HL-60 (cell line): Measurements from ENCODE around the gene SUN1.

ENCODE experiments used
- DNase-seq, 2 experiments: peaks; one replicate each; pipeline ENCODE4 v3.0.0-alpha.2; 2010 to 2020; ENCODE audit warnings: low read depth in 1 of 2, low spot score in 1 of 2
- H3K27ac ChIP-seq: fragments of 250-450 bp; sonication (Bioruptor Pico); replicated peaks from 2 replicates; pipeline ENCODE4 v1.5.1; 2020; ENCODE audit warnings: mild to moderate bottlenecking, moderate library complexity
- H3K27me3 ChIP-seq: fragments of 250-450 bp; sonication (Bioruptor Pico); 2 replicates; pipeline ENCODE4 v1.5.1; 2021; ENCODE audit warnings: mild to moderate bottlenecking, moderate library complexity; ENCODE audit not compliant: insufficient read depth, poor library complexity, severe bottlenecking
- H3K4me3 ChIP-seq: replicated peaks from 2 replicates; pipeline ENCODE4 v1.5.1; 2011; ENCODE audit warnings: mild to moderate bottlenecking, control low read depth, low read length; ENCODE audit not compliant: insufficient read depth
- GABPA ChIP-seq: IDR thresholded peaks from 2 replicates; pipeline ENCODE4 v1.6.1; 2012; ENCODE audit warnings: low read depth
- POLR2AphosphoS5 ChIP-seq: IDR thresholded peaks from 2 replicates; pipeline ENCODE4 v1.6.1; 2012; ENCODE audit warnings: low read depth
- REST ChIP-seq: IDR thresholded peaks from 2 replicates; pipeline ENCODE4 v1.6.1; 2012; ENCODE audit warnings: low read depth; ENCODE audit not compliant: insufficient replicate concordance
- SPI1 ChIP-seq: IDR thresholded peaks from 2 replicates; pipeline ENCODE4 v1.6.1; 2012; ENCODE audit warnings: low read depth, mild to moderate bottlenecking, borderline replicate concordance
- TF ChIP-seq, protein P1 (sequence below): IDR thresholded peaks from one replicate; pipeline ENCODE4 v1.5.1; 2011; ENCODE audit warnings: low read length, control low read depth, inconsistent platforms; ENCODE audit not compliant: insufficient read depth

Gene SUN1

GRCh38 chr7:824664-825063, 7.6 kb upstream of the SUN1 start:
- Histone ChIP-seq H3K27me3 (no peaks in the 10 kb centered on the region), H3K4me3 (no peak overlapping the region), H3K27ac (no peak overlapping the region)
- DNase-seq = no peak
- TF ChIP-seq POLR2AphosphoS5 = no peak
- no peak for TF ChIP-seq SPI1
- no peak for TF ChIP-seq GABPA
- TF ChIP-seq REST = no peak
- TF ChIP-seq, protein P1, sequence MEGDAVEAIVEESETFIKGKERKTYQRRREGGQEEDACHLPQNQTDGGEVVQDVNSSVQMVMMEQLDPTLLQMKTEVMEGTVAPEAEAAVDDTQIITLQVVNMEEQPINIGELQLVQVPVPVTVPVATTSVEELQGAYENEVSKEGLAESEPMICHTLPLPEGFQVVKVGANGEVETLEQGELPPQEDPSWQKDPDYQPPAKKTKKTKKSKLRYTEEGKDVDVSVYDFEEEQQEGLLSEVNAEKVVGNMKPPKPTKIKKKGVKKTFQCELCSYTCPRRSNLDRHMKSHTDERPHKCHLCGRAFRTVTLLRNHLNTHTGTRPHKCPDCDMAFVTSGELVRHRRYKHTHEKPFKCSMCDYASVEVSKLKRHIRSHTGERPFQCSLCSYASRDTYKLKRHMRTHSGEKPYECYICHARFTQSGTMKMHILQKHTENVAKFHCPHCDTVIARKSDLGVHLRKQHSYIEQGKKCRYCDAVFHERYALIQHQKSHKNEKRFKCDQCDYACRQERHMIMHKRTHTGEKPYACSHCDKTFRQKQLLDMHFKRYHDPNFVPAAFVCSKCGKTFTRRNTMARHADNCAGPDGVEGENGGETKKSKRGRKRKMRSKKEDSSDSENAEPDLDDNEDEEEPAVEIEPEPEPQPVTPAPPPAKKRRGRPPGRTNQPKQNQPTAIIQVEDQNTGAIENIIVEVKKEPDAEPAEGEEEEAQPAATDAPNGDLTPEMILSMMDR = no peak

GRCh38 chr7:825386-825785, 6.9 kb upstream of the SUN1 start:
- H3K4me3 ChIP-seq = no peak overlapping the region
- no peak for DNase-seq
- no peak overlapping the region for H3K27ac ChIP-seq
- TF ChIP-seq GABPA (no peak), SPI1 (no peak), REST (no peak), POLR2AphosphoS5 (no peak)
- TF ChIP-seq, protein P1 = no peak
- H3K27me3 ChIP-seq = no peaks in the 10 kb centered on the region

GRCh38 chr7:826230-826917, 5.9 kb upstream of the SUN1 start:
- Histone ChIP-seq H3K4me3 (no peak overlapping the region), H3K27me3 (no peaks in the 10 kb centered on the region), H3K27ac (no peak overlapping the region)
- DNase-seq = no peak
- no peak for TF ChIP-seq SPI1
- TF ChIP-seq REST = no peak
- no peak for TF ChIP-seq POLR2AphosphoS5
- TF ChIP-seq GABPA = no peak
- TF ChIP-seq, protein P1 = no peak
